Activated CD4-positive, alpha-beta T cell treated with anti-CD3 and anti-CD28 coated beads for 48 hours (primary cell): ENCODE data around the gene GNAO1.
A peak's percentile ranks its signal among the peaks of the same experiment; 100 is the strongest.

Source experiments
- DNase-seq: peaks from one replicate; pipeline ENCODE4 v3.0.0-alpha.2; 2020

GNAO1 gene

GRCh38 chr16:56242740-56243139 lies 51.5 kb downstream of the GNAO1 start:
- DNase-seq: no peak

- no peak for DNase-seq
These were observed 53.3 kb downstream of the GNAO1 start for GRCh38 chr16:56244612-56245011.

GRCh38 chr16:56245197-56245596 lies 53.9 kb downstream of the GNAO1 start:
- DNase-seq: no peak

- DNase-seq: no peak
These were observed 54.9 kb downstream of the GNAO1 start for GRCh38 chr16:56246051-56246817.

- DNase-seq: no peak
These were observed 55.7 kb downstream of the GNAO1 start for GRCh38 chr16:56247018-56247417.

GRCh38 chr16:56247808-56248207 lies 56.5 kb downstream of the GNAO1 start:
- DNase-seq: no peak

GRCh38 chr16:56252835-56253234 lies 61.5 kb downstream of the GNAO1 start:
- DNase-seq: no peak

- no peak for DNase-seq
These were observed 64.6 kb downstream of the GNAO1 start for GRCh38 chr16:56255904-56256303.

GRCh38 chr16:56257239-56257638 lies 66.0 kb downstream of the GNAO1 start:
- DNase-seq: no peak

GRCh38 chr16:56257666-56258342 lies 66.5 kb downstream of the GNAO1 start:
- DNase-seq: no peak

- no peak for DNase-seq
These were observed 67.5 kb downstream of the GNAO1 start for GRCh38 chr16:56258508-56259424.

- DNase-seq: no peak
These were observed 68.1 kb downstream of the GNAO1 start for GRCh38 chr16:56259425-56259779.

GRCh38 chr16:56260378-56261160 lies 69.3 kb downstream of the GNAO1 start:
- DNase-seq: no peak

- no peak for DNase-seq
These were observed 70.4 kb downstream of the GNAO1 start for GRCh38 chr16:56261656-56262055.

GRCh38 chr16:56262148-56262547 lies 70.9 kb downstream of the GNAO1 start:
- peak; percentile 31 for DNase-seq

GRCh38 chr16:56262551-56263245 lies 71.4 kb downstream of the GNAO1 start:
- DNase-seq: no peak

GRCh38 chr16:56263711-56264608 lies 72.7 kb downstream of the GNAO1 start:
- no peak for DNase-seq

- DNase-seq: no peak
These were observed 73.3 kb downstream of the GNAO1 start for GRCh38 chr16:56264609-56264972.

- DNase-seq: no peak
These were observed 73.9 kb downstream of the GNAO1 start for GRCh38 chr16:56265184-56265583.

GRCh38 chr16:56265746-56266145 lies 74.5 kb downstream of the GNAO1 start:
- no peak for DNase-seq
